Keratinocyte (primary cell): Measurements from ENCODE around the gene COL7A1.

Experiments used
- EZH2 ChIP-seq: IDR thresholded peaks from one replicate; pipeline ENCODE4 v1.6.1; 2012; ENCODE audit warnings: inconsistent platforms, mild to moderate bottlenecking, low read length, moderate library complexity
- TF ChIP-seq, protein P1 (sequence below), 3 experiments: IDR thresholded peaks in 1 of 3; conservative IDR thresholded peaks in 1 of 3; optimal IDR thresholded peaks in 1 of 3; 2 replicates in 2 of 3; 3 replicates in 1 of 3; pipeline versions ENCODE3 to v1.5.1; 2011; ENCODE audit warnings: low read length in 3 of 3, mild to moderate bottlenecking in 3 of 3, moderate library complexity in 2 of 3, control low read depth in 1 of 3, inconsistent platforms in 1 of 3; ENCODE audit not compliant: insufficient read depth in 2 of 3; ENCODE audit errors: extremely low read depth in 1 of 3

DNA sequence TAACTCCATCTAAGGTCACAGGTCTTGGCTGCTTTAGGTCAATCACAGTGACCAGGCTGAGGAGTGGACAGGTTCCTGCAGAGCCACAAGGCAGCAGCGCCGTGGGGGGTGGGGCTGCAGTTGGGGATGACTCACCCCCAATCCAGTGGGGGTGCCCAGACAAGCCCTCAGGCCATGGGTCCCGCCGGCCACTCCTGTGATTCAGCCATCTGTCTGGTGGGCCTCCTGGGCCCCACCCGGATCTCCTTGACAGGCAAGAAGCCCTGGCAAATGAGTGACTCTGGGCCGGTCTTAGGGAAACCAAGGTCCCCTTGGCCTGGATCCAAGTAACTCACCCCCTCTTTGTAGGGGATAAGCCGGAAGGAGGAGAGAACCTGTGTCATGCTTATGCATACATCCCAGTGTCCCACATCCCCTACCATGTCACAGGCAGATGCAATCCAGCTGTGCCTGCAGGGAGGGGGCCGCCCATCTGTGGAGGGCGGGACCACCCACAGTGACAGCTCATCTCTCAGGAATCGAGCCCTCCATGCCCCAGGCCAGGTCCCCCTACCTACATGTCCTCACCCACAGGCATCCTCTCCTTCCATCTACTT lies 495 bp upstream of the COL7A1 start:
- TF ChIP-seq, protein P1, sequence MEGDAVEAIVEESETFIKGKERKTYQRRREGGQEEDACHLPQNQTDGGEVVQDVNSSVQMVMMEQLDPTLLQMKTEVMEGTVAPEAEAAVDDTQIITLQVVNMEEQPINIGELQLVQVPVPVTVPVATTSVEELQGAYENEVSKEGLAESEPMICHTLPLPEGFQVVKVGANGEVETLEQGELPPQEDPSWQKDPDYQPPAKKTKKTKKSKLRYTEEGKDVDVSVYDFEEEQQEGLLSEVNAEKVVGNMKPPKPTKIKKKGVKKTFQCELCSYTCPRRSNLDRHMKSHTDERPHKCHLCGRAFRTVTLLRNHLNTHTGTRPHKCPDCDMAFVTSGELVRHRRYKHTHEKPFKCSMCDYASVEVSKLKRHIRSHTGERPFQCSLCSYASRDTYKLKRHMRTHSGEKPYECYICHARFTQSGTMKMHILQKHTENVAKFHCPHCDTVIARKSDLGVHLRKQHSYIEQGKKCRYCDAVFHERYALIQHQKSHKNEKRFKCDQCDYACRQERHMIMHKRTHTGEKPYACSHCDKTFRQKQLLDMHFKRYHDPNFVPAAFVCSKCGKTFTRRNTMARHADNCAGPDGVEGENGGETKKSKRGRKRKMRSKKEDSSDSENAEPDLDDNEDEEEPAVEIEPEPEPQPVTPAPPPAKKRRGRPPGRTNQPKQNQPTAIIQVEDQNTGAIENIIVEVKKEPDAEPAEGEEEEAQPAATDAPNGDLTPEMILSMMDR (optimal IDR thresholded peaks at IDR 0.05 in 1 of 3, IDR thresholded peaks at IDR 0.05 in 1 of 3, conservative IDR thresholded peaks at IDR 0.05 in 1 of 3; ENCODE audit: extremely low read depth in 1 of 3, insufficient read depth in 2 of 3, low read length in 3 of 3), result no peak
- TF ChIP-seq EZH2, result no peak
